ENCODE measurements around the gene ANKRD40CL.

The ANKRD40CL gene

GRCh38 chr17:50768346-50768761, 1.0 kb upstream of the ANKRD40CL start:
- no peak for TF ChIP-seq CTCF (IDR thresholded peaks at IDR 0.05; ENCODE audit: control extremely low read depth, extremely low read depth, low read depth, missing control alignments)
- DNase-seq (ENCODE audit: extremely low spot score), result no peak
- POLR2A ChIA-PET, result no interaction called here
- CTCF ChIA-PET, result interaction anchor here (1.6 to 8.0 kb wide), 3 partner anchors 15 to 84 kb away, joined by 5 to 85 read pairs (median 8); no protein-coding TSS in a partner anchor

GRCh38 chr17:50767030-50767429, 288 bp downstream of the ANKRD40CL start:
- DNase-seq (ENCODE audit: extremely low spot score), result no peak
- ChIA-PET CTCF (interaction anchor here (1.2 to 8.0 kb wide), 5 partner anchors 9 to 85 kb away, joined by 3 to 85 read pairs (median 4); no protein-coding TSS in a partner anchor), POLR2A (no interaction called here)
- no peak for TF ChIP-seq CTCF (IDR thresholded peaks at IDR 0.05; ENCODE audit: control extremely low read depth, extremely low read depth, low read depth, missing control alignments)

GRCh38 chr17:50766222-50767023, 895 bp downstream of the ANKRD40CL start:
- ChIA-PET POLR2A (no interaction called here), CTCF (interaction anchor here (1.2 to 8.0 kb wide), 6 partner anchors 9 to 86 kb away, joined by 3 to 85 read pairs (median 4); no protein-coding TSS in a partner anchor)
- no peak for DNase-seq (ENCODE audit: extremely low spot score)
- no peak for TF ChIP-seq CTCF (IDR thresholded peaks at IDR 0.05; ENCODE audit: control extremely low read depth, extremely low read depth, low read depth, missing control alignments)

GRCh38 chr17:50765454-50766221, 1.7 kb downstream of the ANKRD40CL start:
- peak; percentile 49 for DNase-seq (ENCODE audit: extremely low spot score)
- POLR2A ChIA-PET, result no interaction called here
- CTCF ChIA-PET, result interaction anchor here (1.0 to 8.0 kb wide), 5 partner anchors 12 to 86 kb away, joined by 3 to 85 read pairs (median 4); no protein-coding TSS in a partner anchor
- no peak for TF ChIP-seq CTCF (IDR thresholded peaks at IDR 0.05; ENCODE audit: control extremely low read depth, extremely low read depth, low read depth, missing control alignments)

GRCh38 chr17:50764734-50765149, 2.6 kb downstream of the ANKRD40CL start:
- POLR2A ChIA-PET, result no interaction called here
- TF ChIP-seq CTCF (IDR thresholded peaks at IDR 0.05; ENCODE audit: control extremely low read depth, extremely low read depth, low read depth, missing control alignments), result no peak
- CTCF ChIA-PET, result interaction anchor here (1.0 to 8.0 kb wide), 4 partner anchors 12 to 87 kb away, joined by 3 to 85 read pairs (median 6); no protein-coding TSS in a partner anchor
- DNase-seq (ENCODE audit: extremely low spot score), result no peak
